ENCODE measurements around the gene ADAMTS7.
"Not testable (repeated sequence)": the region's sequence is repeated elsewhere in the genome, so short reads cannot be mapped to it uniquely, and the experiment has no call there.

DNA sequence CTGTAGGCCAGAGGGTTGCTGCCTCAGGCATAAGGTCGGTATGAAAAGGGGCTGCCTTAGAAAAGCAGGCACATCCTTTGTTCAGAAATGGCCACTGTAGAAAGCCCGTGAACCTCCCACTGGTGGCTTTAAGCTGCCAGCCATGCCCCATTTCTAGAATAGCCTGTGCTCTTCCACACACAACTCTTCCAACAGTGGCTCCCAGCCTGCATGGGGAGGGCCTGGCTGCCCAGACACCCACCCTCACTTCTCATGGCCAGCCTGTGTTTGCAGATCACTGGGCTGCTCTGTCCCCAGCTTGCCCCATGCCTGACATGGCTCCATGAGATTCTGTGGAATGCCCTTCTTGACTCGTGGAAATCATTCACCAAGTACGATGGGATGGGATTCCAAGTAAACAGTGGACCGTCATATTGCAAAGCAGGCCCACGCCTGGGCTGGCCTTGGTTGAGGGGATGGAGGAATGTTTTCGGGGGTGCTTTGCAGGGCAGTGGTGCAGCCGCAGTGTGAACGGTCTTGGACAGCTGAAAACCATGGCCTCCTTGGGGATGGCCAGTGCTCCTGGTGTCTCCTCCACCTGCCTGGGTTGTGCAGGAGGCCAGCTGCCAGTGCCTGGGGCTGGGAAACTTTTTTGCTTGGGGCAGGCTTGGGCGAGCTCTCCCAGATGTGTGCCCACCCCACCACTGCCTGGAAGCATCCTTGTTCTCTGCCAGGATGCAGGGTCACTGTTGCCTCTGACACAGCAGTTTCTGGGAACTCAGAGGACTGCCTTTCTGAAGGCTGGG lies 57.3 kb downstream of the ADAMTS7 start:
- TF ChIP-seq, protein P1, sequence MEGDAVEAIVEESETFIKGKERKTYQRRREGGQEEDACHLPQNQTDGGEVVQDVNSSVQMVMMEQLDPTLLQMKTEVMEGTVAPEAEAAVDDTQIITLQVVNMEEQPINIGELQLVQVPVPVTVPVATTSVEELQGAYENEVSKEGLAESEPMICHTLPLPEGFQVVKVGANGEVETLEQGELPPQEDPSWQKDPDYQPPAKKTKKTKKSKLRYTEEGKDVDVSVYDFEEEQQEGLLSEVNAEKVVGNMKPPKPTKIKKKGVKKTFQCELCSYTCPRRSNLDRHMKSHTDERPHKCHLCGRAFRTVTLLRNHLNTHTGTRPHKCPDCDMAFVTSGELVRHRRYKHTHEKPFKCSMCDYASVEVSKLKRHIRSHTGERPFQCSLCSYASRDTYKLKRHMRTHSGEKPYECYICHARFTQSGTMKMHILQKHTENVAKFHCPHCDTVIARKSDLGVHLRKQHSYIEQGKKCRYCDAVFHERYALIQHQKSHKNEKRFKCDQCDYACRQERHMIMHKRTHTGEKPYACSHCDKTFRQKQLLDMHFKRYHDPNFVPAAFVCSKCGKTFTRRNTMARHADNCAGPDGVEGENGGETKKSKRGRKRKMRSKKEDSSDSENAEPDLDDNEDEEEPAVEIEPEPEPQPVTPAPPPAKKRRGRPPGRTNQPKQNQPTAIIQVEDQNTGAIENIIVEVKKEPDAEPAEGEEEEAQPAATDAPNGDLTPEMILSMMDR (IDR thresholded peaks at IDR 0.05): not testable (repeated sequence)
- not testable (repeated sequence) for TF ChIP-seq EP300, POLR2A, POLR2AphosphoS5 (IDR thresholded peaks at IDR 0.05)
